GM12878 (cell line): ENCODE data around the gene ELOA2.

ENCODE experiments used
- POLR2AphosphoS2 ChIP-seq: IDR thresholded peaks from 2 replicates; pipeline ENCODE4 v1.6.1; 2011; ENCODE audit warnings: low read depth, mild to moderate bottlenecking, low read length, improper control_type of control experiment, moderate library complexity
- SP1 ChIP-seq: IDR thresholded peaks from one replicate; pipeline ENCODE4 v1.6.1; 2011; ENCODE audit warnings: low read depth, low read length
- TF ChIP-seq, protein P1 (sequence below): IDR thresholded peaks from 2 replicates; pipeline ENCODE4 v1.6.1; 2011; ENCODE audit warnings: low read depth, low read length, improper control_type of control experiment, borderline replicate concordance
- TF ChIP-seq, protein P2 (sequence below), 3 experiments: IDR thresholded peaks in 2 of 3; conservative IDR thresholded peaks in 1 of 3; 2 replicates each; pipeline ENCODE4 v1.5.1; 2011; ENCODE audit warnings: low read depth in 3 of 3, low read length in 3 of 3, mild to moderate bottlenecking in 3 of 3, control low read depth in 2 of 3, moderate library complexity in 2 of 3, inconsistent platforms in 1 of 3, mixed read lengths in 1 of 3; ENCODE audit not compliant: control insufficient read depth in 2 of 3, insufficient read depth in 1 of 3; ENCODE audit errors: extremely low read depth in 1 of 3
- TF ChIP-seq, protein P3 (sequence below): IDR thresholded peaks from 2 replicates; pipeline ENCODE4 v1.6.1; 2011; ENCODE audit warnings: borderline replicate concordance, low read depth, mild to moderate bottlenecking, moderate library complexity, low read length; ENCODE audit not compliant: insufficient read depth, poor library complexity, severe bottlenecking

DNA sequence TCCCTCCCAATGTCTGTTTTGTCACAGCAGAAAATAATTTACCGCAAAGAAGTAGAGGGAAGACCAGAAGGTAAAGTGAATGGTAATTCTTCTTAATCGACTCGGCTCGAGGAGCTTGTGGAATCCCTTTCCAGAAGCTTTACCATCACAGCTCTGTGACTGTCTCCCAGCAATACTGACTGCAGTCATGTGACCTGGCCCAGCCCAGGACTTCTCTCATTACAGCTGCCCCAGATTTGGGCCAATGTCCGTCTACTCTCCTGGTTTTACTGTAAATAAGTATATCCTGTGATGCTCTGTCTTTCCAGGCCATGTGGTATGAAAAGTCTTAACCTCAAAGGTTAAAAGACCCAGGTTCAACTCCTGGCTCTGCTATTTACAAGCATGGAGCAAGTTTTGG, 18.9 kb upstream of the ELOA2 start:
- TF ChIP-seq, protein P1, sequence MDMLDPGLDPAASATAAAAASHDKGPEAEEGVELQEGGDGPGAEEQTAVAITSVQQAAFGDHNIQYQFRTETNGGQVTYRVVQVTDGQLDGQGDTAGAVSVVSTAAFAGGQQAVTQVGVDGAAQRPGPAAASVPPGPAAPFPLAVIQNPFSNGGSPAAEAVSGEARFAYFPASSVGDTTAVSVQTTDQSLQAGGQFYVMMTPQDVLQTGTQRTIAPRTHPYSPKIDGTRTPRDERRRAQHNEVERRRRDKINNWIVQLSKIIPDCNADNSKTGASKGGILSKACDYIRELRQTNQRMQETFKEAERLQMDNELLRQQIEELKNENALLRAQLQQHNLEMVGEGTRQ, result no peak
- TF ChIP-seq, protein P2, sequence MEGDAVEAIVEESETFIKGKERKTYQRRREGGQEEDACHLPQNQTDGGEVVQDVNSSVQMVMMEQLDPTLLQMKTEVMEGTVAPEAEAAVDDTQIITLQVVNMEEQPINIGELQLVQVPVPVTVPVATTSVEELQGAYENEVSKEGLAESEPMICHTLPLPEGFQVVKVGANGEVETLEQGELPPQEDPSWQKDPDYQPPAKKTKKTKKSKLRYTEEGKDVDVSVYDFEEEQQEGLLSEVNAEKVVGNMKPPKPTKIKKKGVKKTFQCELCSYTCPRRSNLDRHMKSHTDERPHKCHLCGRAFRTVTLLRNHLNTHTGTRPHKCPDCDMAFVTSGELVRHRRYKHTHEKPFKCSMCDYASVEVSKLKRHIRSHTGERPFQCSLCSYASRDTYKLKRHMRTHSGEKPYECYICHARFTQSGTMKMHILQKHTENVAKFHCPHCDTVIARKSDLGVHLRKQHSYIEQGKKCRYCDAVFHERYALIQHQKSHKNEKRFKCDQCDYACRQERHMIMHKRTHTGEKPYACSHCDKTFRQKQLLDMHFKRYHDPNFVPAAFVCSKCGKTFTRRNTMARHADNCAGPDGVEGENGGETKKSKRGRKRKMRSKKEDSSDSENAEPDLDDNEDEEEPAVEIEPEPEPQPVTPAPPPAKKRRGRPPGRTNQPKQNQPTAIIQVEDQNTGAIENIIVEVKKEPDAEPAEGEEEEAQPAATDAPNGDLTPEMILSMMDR (IDR thresholded peaks at IDR 0.05 in 2 of 3, conservative IDR thresholded peaks at IDR 0.05 in 1 of 3; ENCODE audit: control insufficient read depth in 2 of 3, extremely low read depth in 1 of 3, insufficient read depth in 1 of 3, low read depth in 3 of 3, low read length in 3 of 3), result no peak
- TF ChIP-seq, protein P3, sequence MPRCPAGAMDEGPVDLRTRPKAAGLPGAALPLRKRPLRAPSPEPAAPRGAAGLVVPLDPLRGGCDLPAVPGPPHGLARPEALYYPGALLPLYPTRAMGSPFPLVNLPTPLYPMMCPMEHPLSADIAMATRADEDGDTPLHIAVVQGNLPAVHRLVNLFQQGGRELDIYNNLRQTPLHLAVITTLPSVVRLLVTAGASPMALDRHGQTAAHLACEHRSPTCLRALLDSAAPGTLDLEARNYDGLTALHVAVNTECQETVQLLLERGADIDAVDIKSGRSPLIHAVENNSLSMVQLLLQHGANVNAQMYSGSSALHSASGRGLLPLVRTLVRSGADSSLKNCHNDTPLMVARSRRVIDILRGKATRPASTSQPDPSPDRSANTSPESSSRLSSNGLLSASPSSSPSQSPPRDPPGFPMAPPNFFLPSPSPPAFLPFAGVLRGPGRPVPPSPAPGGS, result no peak
- TF ChIP-seq POLR2AphosphoS2 (no peak), SP1 (no peak)
